Breast epithelium (tissue), 4 donors: ENCODE measurements around the gene EFR3B. TPM values are rescaled to one million over a fixed set of nuclear protein-coding genes. Genes with fewer than 3 reads are reported as not detected.

ENCODE experiments used
- DNase-seq, 2 donors: peaks; one replicate each; pipeline ENCODE4 v3.0.0-alpha.2; 2019; ENCODE audit warnings: low spot score in 2 of 2
- H3K27ac ChIP-seq, 2 donors: fragments of 200-600 bp; sonication (generic) in 1 of 2; one replicate each; pipeline ENCODE4 v1.5.1; 2016 to 2019; ENCODE audit warnings: mild to moderate bottlenecking in 1 of 2
- H3K27me3 ChIP-seq, 2 donors: fragments of 200-600 bp; sonication (generic) in 1 of 2; one replicate each; pipeline versions ENCODE4 v1.5.1 to v1.6.0; 2017 to 2019; ENCODE audit warnings: control low read depth in 1 of 2, mild to moderate bottlenecking in 1 of 2
- H3K36me3 ChIP-seq: fragments of 200-600 bp; one replicate; pipeline ENCODE4 v1.5.1; 2019
- H3K4me1 ChIP-seq, 2 donors: fragments of 200-600 bp; sonication (generic); one replicate each; pipeline ENCODE4 v1.5.1; 2016 to 2019; ENCODE audit warnings: control low read depth in 1 of 2
- H3K4me3 ChIP-seq, 3 donors: fragments of 200-600 bp; sonication (generic); 1 replicate in 2 of 3; 2 replicates in 1 of 3; pipeline ENCODE4 v1.5.1; 2016 to 2019; ENCODE audit warnings: mild to moderate bottlenecking in 3 of 3, moderate library complexity in 2 of 3
- H3K9me3 ChIP-seq, 2 donors: fragments of 200-600 bp; sonication (generic) in 1 of 2; one replicate each; pipeline ENCODE4 v1.5.1; 2016 to 2019; ENCODE audit warnings: control low read depth in 1 of 2
- CTCF ChIP-seq, 3 donors: fragments of 450-650 bp; IDR thresholded peaks; one replicate each; pipeline ENCODE4 v1.5.1; 2016 to 2017; ENCODE audit warnings: antibody characterized with exemption in 3 of 3, mild to moderate bottlenecking in 3 of 3, moderate library complexity in 3 of 3
- POLR2A ChIP-seq: fragments of 450-650 bp; IDR thresholded peaks from one replicate; pipeline ENCODE4 v1.6.1; 2016; ENCODE audit warnings: antibody characterized with exemption, mild to moderate bottlenecking, moderate library complexity
- POLR2AphosphoS5 ChIP-seq, 3 donors: sonication (generic); formaldehyde crosslinking; IDR thresholded peaks; one replicate each; pipeline ENCODE4 v1.6.1; 2017; ENCODE audit warnings: antibody characterized with exemption in 3 of 3
- intact Hi-C: fragments of 100-400 bp; cut with DNase I; formaldehyde crosslinking; loops from one replicate; pipeline ENCODE4 v1.15.1; 2023; ENCODE audit warnings: low total_unique reads
- total RNA-seq, 3 donors: library from RNA; depleted of rRNA; stranded (reverse); fragments of >200 nt; gene quantifications; one replicate each; pipeline ENCODE4 v1.1.0, GENCODE V29; 2016

EFR3B gene
- total RNA-seq, 3 donors from 2014 or later: 0.16 to 0.98 (median 0.73) TPM

DNA sequence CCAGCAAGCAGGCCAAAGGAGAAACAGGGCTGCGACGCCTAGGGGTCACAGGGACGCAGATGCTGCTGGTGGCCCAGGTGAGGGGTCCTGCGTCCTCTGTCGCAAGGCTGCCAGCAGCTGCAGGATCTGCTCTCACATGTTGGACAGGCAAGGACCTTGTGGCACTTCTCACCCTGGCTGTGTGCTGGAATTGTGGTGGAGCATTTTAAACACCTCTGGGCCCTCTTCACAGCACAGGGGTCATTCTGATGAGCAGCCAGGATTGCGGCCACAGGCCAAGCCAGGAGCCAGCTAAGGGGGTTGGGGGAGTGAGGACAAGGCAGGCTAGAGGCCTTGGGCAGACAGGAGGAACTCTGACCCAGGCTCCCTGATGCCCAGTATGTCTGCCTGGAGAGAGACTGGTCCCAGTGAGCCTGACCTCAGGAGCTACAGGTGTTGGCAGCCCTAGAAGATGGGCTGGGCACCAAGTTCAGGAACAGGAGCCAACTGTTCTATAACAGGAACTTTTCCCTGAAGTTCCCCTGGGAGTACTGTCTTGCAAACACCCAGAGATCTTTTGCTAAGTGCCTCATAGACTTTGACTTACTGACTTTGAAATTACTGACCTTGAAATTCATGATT lies 40.2 kb downstream of the EFR3B start:
- Histone ChIP-seq H3K36me3 (no peaks in the 10 kb centered on the region), H3K27ac (no peak overlapping the region), H3K4me1 (peaks cover 0 to 8% of the 10 kb centered on the region in 2 donors), H3K4me3 (no peak overlapping the region), H3K9me3 (no peaks in the 10 kb centered on the region), H3K27me3 (no peaks in the 10 kb centered on the region)
- intact Hi-C loops: no loop called here
- DNase-seq: no peak
- TF ChIP-seq CTCF (IDR thresholded peaks at IDR 0.05) (no peak), POLR2A (no peak), POLR2AphosphoS5 (IDR thresholded peaks at IDR 0.05) (no peak)

GRCh38 chr2:25085761-25086560 lies 44.1 kb downstream of the EFR3B start:
- H3K36me3 ChIP-seq: no peaks in the 10 kb centered on the region

GRCh38 chr2:25088817-25089516 lies 47.1 kb downstream of the EFR3B start:
- no peak overlapping the region for H3K4me3 ChIP-seq
- no peak overlapping the region for H3K27ac ChIP-seq
- no peak for DNase-seq
- TF ChIP-seq POLR2AphosphoS5 (IDR thresholded peaks at IDR 0.05) (no peak), CTCF (IDR thresholded peaks at IDR 0.05) (no peak), POLR2A (no peak)
- no peaks in the 10 kb centered on the region for H3K9me3 ChIP-seq
- no peaks in the 10 kb centered on the region for H3K36me3 ChIP-seq
- intact Hi-C loops: no loop called here
- no peaks in the 10 kb centered on the region for H3K27me3 ChIP-seq
- H3K4me1 ChIP-seq: no peaks in the 10 kb centered on the region

More at GRCh38 chr2:25085761-25086560, 44.1 kb downstream of the EFR3B start:
- Histone ChIP-seq H3K4me1 (no peaks in the 10 kb centered on the region), H3K4me3 (no peak overlapping the region), H3K27me3 (no peaks in the 10 kb centered on the region), H3K27ac (no peak overlapping the region), H3K9me3 (no peaks in the 10 kb centered on the region)
- intact Hi-C loops: no loop called here
- DNase-seq: no peak
- TF ChIP-seq POLR2A (no peak), CTCF (IDR thresholded peaks at IDR 0.05) (no peak), POLR2AphosphoS5 (IDR thresholded peaks at IDR 0.05) (no peak)

GRCh38 chr2:25089605-25090315 lies 47.9 kb downstream of the EFR3B start:
- Histone ChIP-seq H3K36me3 (no peaks in the 10 kb centered on the region), H3K27me3 (no peaks in the 10 kb centered on the region), H3K4me1 (no peaks in the 10 kb centered on the region), H3K9me3 (no peaks in the 10 kb centered on the region), H3K27ac (no peak overlapping the region), H3K4me3 (no peak overlapping the region)
- TF ChIP-seq CTCF (IDR thresholded peaks at IDR 0.05) (no peak), POLR2AphosphoS5 (IDR thresholded peaks at IDR 0.05) (no peak), POLR2A (no peak)
- intact Hi-C loops: no loop called here
- no peak for DNase-seq
